ENCODE measurements around the gene SYT3.

DNA sequence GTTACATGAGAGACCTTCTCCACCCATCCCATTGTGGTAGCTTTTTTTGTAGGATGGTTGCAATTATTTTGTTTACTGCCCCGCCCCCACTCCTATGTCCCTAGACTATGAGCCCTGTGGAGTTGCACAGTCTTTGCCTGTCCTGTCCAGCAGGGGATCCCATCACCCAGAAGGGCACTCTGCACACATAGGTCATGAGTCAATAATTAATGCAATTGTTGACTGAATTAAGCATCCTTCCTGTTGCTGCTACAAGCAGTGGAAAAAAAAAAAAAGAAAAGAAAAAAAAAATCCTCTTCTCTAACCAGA lies 23.8 kb upstream of the SYT3 start:
- TF ChIP-seq, protein P1, sequence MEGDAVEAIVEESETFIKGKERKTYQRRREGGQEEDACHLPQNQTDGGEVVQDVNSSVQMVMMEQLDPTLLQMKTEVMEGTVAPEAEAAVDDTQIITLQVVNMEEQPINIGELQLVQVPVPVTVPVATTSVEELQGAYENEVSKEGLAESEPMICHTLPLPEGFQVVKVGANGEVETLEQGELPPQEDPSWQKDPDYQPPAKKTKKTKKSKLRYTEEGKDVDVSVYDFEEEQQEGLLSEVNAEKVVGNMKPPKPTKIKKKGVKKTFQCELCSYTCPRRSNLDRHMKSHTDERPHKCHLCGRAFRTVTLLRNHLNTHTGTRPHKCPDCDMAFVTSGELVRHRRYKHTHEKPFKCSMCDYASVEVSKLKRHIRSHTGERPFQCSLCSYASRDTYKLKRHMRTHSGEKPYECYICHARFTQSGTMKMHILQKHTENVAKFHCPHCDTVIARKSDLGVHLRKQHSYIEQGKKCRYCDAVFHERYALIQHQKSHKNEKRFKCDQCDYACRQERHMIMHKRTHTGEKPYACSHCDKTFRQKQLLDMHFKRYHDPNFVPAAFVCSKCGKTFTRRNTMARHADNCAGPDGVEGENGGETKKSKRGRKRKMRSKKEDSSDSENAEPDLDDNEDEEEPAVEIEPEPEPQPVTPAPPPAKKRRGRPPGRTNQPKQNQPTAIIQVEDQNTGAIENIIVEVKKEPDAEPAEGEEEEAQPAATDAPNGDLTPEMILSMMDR (IDR thresholded peaks at IDR 0.05; ENCODE audit: low read depth, low read length, missing input control): no peak
- TF ChIP-seq, protein P2, sequence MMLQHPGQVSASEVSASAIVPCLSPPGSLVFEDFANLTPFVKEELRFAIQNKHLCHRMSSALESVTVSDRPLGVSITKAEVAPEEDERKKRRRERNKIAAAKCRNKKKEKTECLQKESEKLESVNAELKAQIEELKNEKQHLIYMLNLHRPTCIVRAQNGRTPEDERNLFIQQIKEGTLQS (IDR thresholded peaks at IDR 0.05): no peak
- TF ChIP-seq, protein P3, sequence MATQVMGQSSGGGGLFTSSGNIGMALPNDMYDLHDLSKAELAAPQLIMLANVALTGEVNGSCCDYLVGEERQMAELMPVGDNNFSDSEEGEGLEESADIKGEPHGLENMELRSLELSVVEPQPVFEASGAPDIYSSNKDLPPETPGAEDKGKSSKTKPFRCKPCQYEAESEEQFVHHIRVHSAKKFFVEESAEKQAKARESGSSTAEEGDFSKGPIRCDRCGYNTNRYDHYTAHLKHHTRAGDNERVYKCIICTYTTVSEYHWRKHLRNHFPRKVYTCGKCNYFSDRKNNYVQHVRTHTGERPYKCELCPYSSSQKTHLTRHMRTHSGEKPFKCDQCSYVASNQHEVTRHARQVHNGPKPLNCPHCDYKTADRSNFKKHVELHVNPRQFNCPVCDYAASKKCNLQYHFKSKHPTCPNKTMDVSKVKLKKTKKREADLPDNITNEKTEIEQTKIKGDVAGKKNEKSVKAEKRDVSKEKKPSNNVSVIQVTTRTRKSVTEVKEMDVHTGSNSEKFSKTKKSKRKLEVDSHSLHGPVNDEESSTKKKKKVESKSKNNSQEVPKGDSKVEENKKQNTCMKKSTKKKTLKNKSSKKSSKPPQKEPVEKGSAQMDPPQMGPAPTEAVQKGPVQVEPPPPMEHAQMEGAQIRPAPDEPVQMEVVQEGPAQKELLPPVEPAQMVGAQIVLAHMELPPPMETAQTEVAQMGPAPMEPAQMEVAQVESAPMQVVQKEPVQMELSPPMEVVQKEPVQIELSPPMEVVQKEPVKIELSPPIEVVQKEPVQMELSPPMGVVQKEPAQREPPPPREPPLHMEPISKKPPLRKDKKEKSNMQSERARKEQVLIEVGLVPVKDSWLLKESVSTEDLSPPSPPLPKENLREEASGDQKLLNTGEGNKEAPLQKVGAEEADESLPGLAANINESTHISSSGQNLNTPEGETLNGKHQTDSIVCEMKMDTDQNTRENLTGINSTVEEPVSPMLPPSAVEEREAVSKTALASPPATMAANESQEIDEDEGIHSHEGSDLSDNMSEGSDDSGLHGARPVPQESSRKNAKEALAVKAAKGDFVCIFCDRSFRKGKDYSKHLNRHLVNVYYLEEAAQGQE (IDR thresholded peaks at IDR 0.05): no peak
- TF ChIP-seq YY1 (IDR thresholded peaks at IDR 0.05) (no peak), RAD21 (IDR thresholded peaks at IDR 0.05) (no peak), EGR1 (IDR thresholded peaks at IDR 0.05; ENCODE audit: low read depth in 2 of 2) (no peak), TAF1 (conservative IDR thresholded peaks at IDR 0.05) (no peak), SP1 (IDR thresholded peaks at IDR 0.05) (no peak), NR2F2 (IDR thresholded peaks at IDR 0.05) (no peak)
- TF ChIP-seq, protein P4, sequence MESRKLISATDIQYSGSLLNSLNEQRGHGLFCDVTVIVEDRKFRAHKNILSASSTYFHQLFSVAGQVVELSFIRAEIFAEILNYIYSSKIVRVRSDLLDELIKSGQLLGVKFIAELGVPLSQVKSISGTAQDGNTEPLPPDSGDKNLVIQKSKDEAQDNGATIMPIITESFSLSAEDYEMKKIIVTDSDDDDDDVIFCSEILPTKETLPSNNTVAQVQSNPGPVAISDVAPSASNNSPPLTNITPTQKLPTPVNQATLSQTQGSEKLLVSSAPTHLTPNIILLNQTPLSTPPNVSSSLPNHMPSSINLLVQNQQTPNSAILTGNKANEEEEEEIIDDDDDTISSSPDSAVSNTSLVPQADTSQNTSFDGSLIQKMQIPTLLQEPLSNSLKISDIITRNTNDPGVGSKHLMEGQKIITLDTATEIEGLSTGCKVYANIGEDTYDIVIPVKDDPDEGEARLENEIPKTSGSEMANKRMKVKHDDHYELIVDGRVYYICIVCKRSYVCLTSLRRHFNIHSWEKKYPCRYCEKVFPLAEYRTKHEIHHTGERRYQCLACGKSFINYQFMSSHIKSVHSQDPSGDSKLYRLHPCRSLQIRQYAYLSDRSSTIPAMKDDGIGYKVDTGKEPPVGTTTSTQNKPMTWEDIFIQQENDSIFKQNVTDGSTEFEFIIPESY (IDR thresholded peaks at IDR 0.05): no peak
